Skeletal muscle tissue (tissue), 4 donors: ENCODE results near the gene TMEM184A. TPM values are rescaled to one million over a fixed set of nuclear protein-coding genes. Genes with fewer than 3 reads are reported as not detected.
A peak's percentile ranks its signal among the peaks of the same experiment; 100 is the strongest.

Source experiments
- H3K27ac ChIP-seq: one replicate; pipeline ENCODE4 v1.7.0; 2013; ENCODE audit warnings: mild to moderate bottlenecking, low read depth, low read length, inconsistent platforms
- H3K27me3 ChIP-seq, 3 donors: one replicate each; pipeline ENCODE4 v1.7.0; 2013; ENCODE audit warnings: low read length in 3 of 3; ENCODE audit not compliant: control insufficient read depth in 3 of 3, insufficient read depth in 3 of 3
- H3K36me3 ChIP-seq, 3 donors: one replicate each; pipeline ENCODE4 v1.7.0; 2013; ENCODE audit warnings: low read length in 3 of 3; ENCODE audit not compliant: control insufficient read depth in 3 of 3, insufficient read depth in 3 of 3
- H3K4me1 ChIP-seq, 3 donors: one replicate each; pipeline ENCODE4 v1.7.0; 2013; ENCODE audit warnings: low read length in 3 of 3, mild to moderate bottlenecking in 3 of 3; ENCODE audit not compliant: control insufficient read depth in 3 of 3, insufficient read depth in 3 of 3
- H3K4me3 ChIP-seq, 3 donors: one replicate each; pipeline ENCODE4 v1.7.0; 2013; ENCODE audit warnings: low read length in 3 of 3
- H3K9ac ChIP-seq, 3 donors: one replicate each; pipeline ENCODE4 v1.7.0; 2013; ENCODE audit warnings: low read length in 3 of 3, mild to moderate bottlenecking in 3 of 3, moderate library complexity in 2 of 3, low read depth in 1 of 3
- H3K9me3 ChIP-seq, 3 donors: one replicate each; pipeline ENCODE4 v1.7.0; 2013; ENCODE audit warnings: low read length in 3 of 3; ENCODE audit not compliant: control insufficient read depth in 3 of 3
- total RNA-seq: library from RNA; depleted of rRNA; stranded (reverse); fragments of >200 nt; gene quantifications from one replicate; pipeline ENCODE4 v1.2.3, GENCODE V29; 2014
- donor health status: Osteomylitis.

Gene TMEM184A
- total RNA-seq, 1 donor from 2014 or later: not detected

- Histone ChIP-seq H3K9ac (no peak overlapping the region), H3K27ac (no peak overlapping the region)
Measured at GRCh38 chr7:1580422-1581030, 24.5 kb upstream of the TMEM184A start.

GRCh38 chr7:1579481-1580421 lies 23.7 kb upstream of the TMEM184A start:
- Histone ChIP-seq H3K9me3 (no peaks in the 10 kb centered on the region), H3K27ac (no peak overlapping the region), H3K4me3 (no peak overlapping the region), H3K9ac (peak overlapping the region in 1 of 3 donors; percentile 33), H3K36me3 (peaks cover 0 to 2% (median 0%) of the 10 kb centered on the region in 3 donors), H3K27me3 (no peaks in the 10 kb centered on the region), H3K4me1 (peaks cover 3 to 7% (median 6%) of the 10 kb centered on the region in 3 donors)

More at GRCh38 chr7:1580422-1581030, 24.5 kb upstream of the TMEM184A start:
- H3K4me1 ChIP-seq: peaks cover 3 to 6% (median 6%) of the 10 kb centered on the region in 3 donors
- no peaks in the 10 kb centered on the region for H3K9me3 ChIP-seq
- H3K4me3 ChIP-seq: no peak overlapping the region
- peaks cover 0 to under 1% (median 0%) of the 10 kb centered on the region in 3 donors for H3K27me3 ChIP-seq
- H3K36me3 ChIP-seq: peaks cover 0 to 2% (median 0%) of the 10 kb centered on the region in 3 donors

- Histone ChIP-seq H3K4me1 (peaks cover 6 to 12% (median 6%) of the 10 kb centered on the region in 3 donors), H3K27ac (no peak overlapping the region), H3K9ac (no peak overlapping the region), H3K27me3 (no peaks in the 10 kb centered on the region), H3K36me3 (peaks cover 0 to 2% (median 0%) of the 10 kb centered on the region in 3 donors), H3K9me3 (no peaks in the 10 kb centered on the region), H3K4me3 (no peak overlapping the region)
Measured at GRCh38 chr7:1578513-1578912, 22.5 kb upstream of the TMEM184A start.

GRCh38 chr7:1576521-1577253 lies 20.7 kb upstream of the TMEM184A start:
- Histone ChIP-seq H3K4me1 (peaks cover 6 to 12% (median 10%) of the 10 kb centered on the region in 3 donors), H3K27ac (no peak overlapping the region), H3K9me3 (no peaks in the 10 kb centered on the region), H3K36me3 (peaks cover 0 to 2% (median 0%) of the 10 kb centered on the region in 3 donors), H3K9ac (no peak overlapping the region), H3K4me3 (no peak overlapping the region), H3K27me3 (no peaks in the 10 kb centered on the region)

- H3K27ac ChIP-seq: no peak overlapping the region
- H3K4me3 ChIP-seq: no peak overlapping the region
- no peaks in the 10 kb centered on the region for H3K9me3 ChIP-seq
- peaks cover 0 to 2% (median 0%) of the 10 kb centered on the region in 3 donors for H3K36me3 ChIP-seq
- peaks cover 10 to 17% (median 15%) of the 10 kb centered on the region in 3 donors for H3K4me1 ChIP-seq
- H3K27me3 ChIP-seq: no peaks in the 10 kb centered on the region
- H3K9ac ChIP-seq: no peak overlapping the region
Measured at GRCh38 chr7:1575809-1576208, 19.8 kb upstream of the TMEM184A start.

GRCh38 chr7:1572111-1572822 lies 16.3 kb upstream of the TMEM184A start:
- Histone ChIP-seq H3K36me3 (peaks cover 5 to 6% (median 6%) of the 10 kb centered on the region in 3 donors), H3K4me1 (peaks cover 24 to 32% (median 31%) of the 10 kb centered on the region in 3 donors), H3K27ac (no peak overlapping the region), H3K4me3 (no peak overlapping the region), H3K27me3 (no peaks in the 10 kb centered on the region), H3K9me3 (no peaks in the 10 kb centered on the region), H3K9ac (no peak overlapping the region)

GRCh38 chr7:1569833-1570632 lies 14.0 kb upstream of the TMEM184A start, which contains the start of gene PSMG3:
Gene PSMG3, minus strand, starts transcription at chr7:1570032. Its CDS starts 693 bp downstream, at chr7:1569339.
- Histone ChIP-seq H3K9ac (peak within 1 kb of the TSS; percentile 88 to 99 (median 99)), H3K27ac (peak within 1 kb of the TSS; percentile 95), H3K9me3 (no peaks in the 10 kb centered on the region), H3K4me3 (peak within 1 kb of the TSS; percentile 91 to 96 (median 96)), H3K36me3 (peaks cover 11 to 16% (median 12%) of the 10 kb centered on the region in 3 donors), H3K27me3 (no peaks in the 10 kb centered on the region), H3K4me1 (peaks cover 33 to 39% (median 35%) of the 10 kb centered on the region in 3 donors)

GRCh38 chr7:1569440-1569832 lies 13.4 kb upstream of the TMEM184A start:
- Histone ChIP-seq H3K27me3 (no peaks in the 10 kb centered on the region), H3K27ac (peak overlapping the region; percentile 95), H3K4me1 (peaks cover 32 to 35% (median 33%) of the 10 kb centered on the region in 3 donors), H3K36me3 (peaks cover 11 to 16% (median 12%) of the 10 kb centered on the region in 3 donors), H3K9ac (peak overlapping the region; percentile 85 to 99 (median 99)), H3K9me3 (no peaks in the 10 kb centered on the region), H3K4me3 (peak overlapping the region; percentile 68 to 96 (median 96))
